HepG2 (cell line): ENCODE data around the gene SLC41A3.

Source experiments
- GTF2F1 ChIP-seq: fragments of 150-350 bp; IDR thresholded peaks from 2 replicates; pipeline ENCODE4 v1.6.1; 2014; ENCODE audit warnings: low read length
- ZBTB43 ChIP-seq: sonication (generic); formaldehyde crosslinking; conservative IDR thresholded peaks from 2 replicates; pipeline ENCODE4 v1.4.0; 2020; ENCODE audit warnings: missing genetic modification reagents
- ZNF274 ChIP-seq: sonication (generic); formaldehyde crosslinking; IDR thresholded peaks from 2 replicates; pipeline ENCODE4 v1.5.1; 2020; ENCODE audit warnings: mild to moderate bottlenecking, missing genetic modification reagents
- ZNF276 ChIP-seq: sonication (generic); formaldehyde crosslinking; IDR thresholded peaks from 2 replicates; pipeline ENCODE4 v1.4.0; 2020; ENCODE audit warnings: mild to moderate bottlenecking, low read depth, missing genetic modification reagents
- TF ChIP-seq, protein P1 (sequence below): sonication (generic); formaldehyde crosslinking; IDR thresholded peaks from 2 replicates; pipeline ENCODE4 v1.5.0; 2020; ENCODE audit warnings: mild to moderate bottlenecking, missing genetic modification reagents, moderate library complexity
- TF ChIP-seq, protein P2 (sequence below): sonication (generic); formaldehyde crosslinking; IDR thresholded peaks from 2 replicates; pipeline ENCODE4 v1.9.0; 2021; ENCODE audit warnings: missing genetic modification reagents, borderline replicate concordance

- TF ChIP-seq ZNF274 (CRISPR knock-in tag) (no peak), ZBTB43 (CRISPR knock-in tag) (no peak), GTF2F1 (no peak), ZNF276 (no peak)
- TF ChIP-seq, protein P1, sequence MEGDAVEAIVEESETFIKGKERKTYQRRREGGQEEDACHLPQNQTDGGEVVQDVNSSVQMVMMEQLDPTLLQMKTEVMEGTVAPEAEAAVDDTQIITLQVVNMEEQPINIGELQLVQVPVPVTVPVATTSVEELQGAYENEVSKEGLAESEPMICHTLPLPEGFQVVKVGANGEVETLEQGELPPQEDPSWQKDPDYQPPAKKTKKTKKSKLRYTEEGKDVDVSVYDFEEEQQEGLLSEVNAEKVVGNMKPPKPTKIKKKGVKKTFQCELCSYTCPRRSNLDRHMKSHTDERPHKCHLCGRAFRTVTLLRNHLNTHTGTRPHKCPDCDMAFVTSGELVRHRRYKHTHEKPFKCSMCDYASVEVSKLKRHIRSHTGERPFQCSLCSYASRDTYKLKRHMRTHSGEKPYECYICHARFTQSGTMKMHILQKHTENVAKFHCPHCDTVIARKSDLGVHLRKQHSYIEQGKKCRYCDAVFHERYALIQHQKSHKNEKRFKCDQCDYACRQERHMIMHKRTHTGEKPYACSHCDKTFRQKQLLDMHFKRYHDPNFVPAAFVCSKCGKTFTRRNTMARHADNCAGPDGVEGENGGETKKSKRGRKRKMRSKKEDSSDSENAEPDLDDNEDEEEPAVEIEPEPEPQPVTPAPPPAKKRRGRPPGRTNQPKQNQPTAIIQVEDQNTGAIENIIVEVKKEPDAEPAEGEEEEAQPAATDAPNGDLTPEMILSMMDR (CRISPR knock-in tag), result no peak
- TF ChIP-seq, protein P2, sequence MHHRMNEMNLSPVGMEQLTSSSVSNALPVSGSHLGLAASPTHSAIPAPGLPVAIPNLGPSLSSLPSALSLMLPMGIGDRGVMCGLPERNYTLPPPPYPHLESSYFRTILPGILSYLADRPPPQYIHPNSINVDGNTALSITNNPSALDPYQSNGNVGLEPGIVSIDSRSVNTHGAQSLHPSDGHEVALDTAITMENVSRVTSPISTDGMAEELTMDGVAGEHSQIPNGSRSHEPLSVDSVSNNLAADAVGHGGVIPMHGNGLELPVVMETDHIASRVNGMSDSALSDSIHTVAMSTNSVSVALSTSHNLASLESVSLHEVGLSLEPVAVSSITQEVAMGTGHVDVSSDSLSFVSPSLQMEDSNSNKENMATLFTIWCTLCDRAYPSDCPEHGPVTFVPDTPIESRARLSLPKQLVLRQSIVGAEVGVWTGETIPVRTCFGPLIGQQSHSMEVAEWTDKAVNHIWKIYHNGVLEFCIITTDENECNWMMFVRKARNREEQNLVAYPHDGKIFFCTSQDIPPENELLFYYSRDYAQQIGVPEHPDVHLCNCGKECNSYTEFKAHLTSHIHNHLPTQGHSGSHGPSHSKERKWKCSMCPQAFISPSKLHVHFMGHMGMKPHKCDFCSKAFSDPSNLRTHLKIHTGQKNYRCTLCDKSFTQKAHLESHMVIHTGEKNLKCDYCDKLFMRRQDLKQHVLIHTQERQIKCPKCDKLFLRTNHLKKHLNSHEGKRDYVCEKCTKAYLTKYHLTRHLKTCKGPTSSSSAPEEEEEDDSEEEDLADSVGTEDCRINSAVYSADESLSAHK (CRISPR knock-in tag), result no peak
These were observed 49.0 kb upstream of the SLC41A3 start for GRCh38 chr3:126132751-126133511.
